Esophagus muscularis mucosa (tissue), 4 donors: ENCODE measurements around the gene S100A4. TPM values are rescaled to one million over a fixed set of nuclear protein-coding genes. Genes with fewer than 3 reads are reported as not detected.
A peak's percentile ranks its signal among the peaks of the same experiment; 100 is the strongest.

Source experiments
- DNase-seq: peaks from one replicate; pipeline ENCODE4 v3.0.0-alpha.2; 2017; ENCODE audit errors: extremely low spot score
- H3K27ac ChIP-seq, 4 donors: fragments of 200-600 bp; sonication (generic); replicated peaks in 1 of 4; 1 replicate in 3 of 4; 2 replicates in 1 of 4; pipeline ENCODE4 v1.5.1; 2016 to 2019; ENCODE audit warnings: mild to moderate bottlenecking in 1 of 4
- H3K27me3 ChIP-seq, 4 donors: fragments of 200-600 bp; sonication (generic); one replicate each; pipeline versions ENCODE4 v1.5.1 to v1.6.0; 2016 to 2019
- H3K36me3 ChIP-seq, 4 donors: fragments of 200-600 bp; sonication (generic); one replicate each; pipeline ENCODE4 v1.5.1; 2016 to 2019
- H3K4me1 ChIP-seq, 4 donors: fragments of 200-600 bp; sonication (generic); one replicate each; pipeline ENCODE4 v1.5.1; 2016 to 2019
- H3K4me3 ChIP-seq, 4 donors: fragments of 200-600 bp; sonication (generic); 1 replicate in 2 of 4; 2 replicates in 2 of 4; pipeline ENCODE4 v1.5.1; 2016 to 2019; ENCODE audit warnings: mild to moderate bottlenecking in 4 of 4, moderate library complexity in 1 of 4
- H3K9me3 ChIP-seq, 4 donors: fragments of 200-600 bp; sonication (generic); 1 replicate in 3 of 4; 2 replicates in 1 of 4; pipeline ENCODE4 v1.5.1; 2016 to 2019
- CTCF ChIP-seq, 3 experiments: fragments of 200-600 bp in 2 of 3; fragments of 450-650 bp in 1 of 3; sonication (generic) in 2 of 3; IDR thresholded peaks; one replicate each; pipeline ENCODE4 v1.5.1; 2017 to 2019; ENCODE audit warnings: antibody characterized with exemption in 3 of 3, mild to moderate bottlenecking in 2 of 3, moderate library complexity in 1 of 3
- EP300 ChIP-seq: sonication (generic); formaldehyde crosslinking; IDR thresholded peaks from one replicate; pipeline ENCODE4 v1.6.1; 2017; ENCODE audit warnings: antibody characterized with exemption
- POLR2A ChIP-seq: fragments of 450-650 bp; IDR thresholded peaks from one replicate; pipeline ENCODE4 v1.6.1; 2017; ENCODE audit warnings: antibody characterized with exemption, moderate library complexity, mild to moderate bottlenecking, low read depth
- POLR2AphosphoS5 ChIP-seq, 2 donors: sonication (generic); formaldehyde crosslinking; IDR thresholded peaks; one replicate each; pipeline ENCODE4 v1.6.1; 2017; ENCODE audit warnings: antibody characterized with exemption in 2 of 2
- WGBS: methylation state at CpG from one replicate; pipeline ENCODE4 v1.1.5; 2018; 5-methylcytosine and 5-hydroxymethylcytosine counted together
- intact Hi-C: fragments of 100-400 bp; cut with DNase I; formaldehyde crosslinking; loops from one replicate; pipeline ENCODE4 v1.15.1; 2023
- total RNA-seq, 4 donors: library from RNA; depleted of rRNA; stranded (reverse); fragments of >200 nt; gene quantifications; one replicate each; pipeline versions ENCODE4 v1.1.0 to v1.2.1, GENCODE V29; 2016

Gene S100A4
- total RNA-seq, 4 donors from 2014 or later: 154 to 362 (median 273) TPM

- intact Hi-C loops: no loop called here
- Histone ChIP-seq H3K4me1 (peaks cover 19 to 32% (median 29%) of the 10 kb centered on the region in 4 donors), H3K36me3 (no peaks in the 10 kb centered on the region), H3K27me3 (no peaks in the 10 kb centered on the region), H3K9me3 (no peaks in the 10 kb centered on the region), H3K4me3 (no peak overlapping the region), H3K27ac (no peak overlapping the region)
- TF ChIP-seq CTCF (IDR thresholded peaks at IDR 0.05): no peak
- no peak for TF ChIP-seq EP300
- TF ChIP-seq POLR2A: no peak
- TF ChIP-seq POLR2AphosphoS5 (IDR thresholded peaks at IDR 0.05): no peak
- 85% methylated on average over 3 of the region's 3 CpGs for WGBS
- no peak for DNase-seq
These were observed 41.8 kb downstream of the S100A4 start for GRCh38 chr1:153503766-153504165.

GRCh38 chr1:153498746-153499145 is 46.9 kb downstream of the S100A4 start:
- TF ChIP-seq EP300: no peak
- no peak for TF ChIP-seq POLR2A
- TF ChIP-seq CTCF (IDR thresholded peaks at IDR 0.05): no peak
- TF ChIP-seq POLR2AphosphoS5 (IDR thresholded peaks at IDR 0.05): no peak
- H3K36me3 ChIP-seq: no peaks in the 10 kb centered on the region
- no peaks in the 10 kb centered on the region for H3K27me3 ChIP-seq
- H3K9me3 ChIP-seq: no peaks in the 10 kb centered on the region
- intact Hi-C loops: no loop called here
- no peak overlapping the region for H3K4me3 ChIP-seq
- no peak overlapping the region for H3K27ac ChIP-seq
- WGBS: 6% methylated on average over 2 of the region's 2 CpGs
- no peak for DNase-seq
- H3K4me1 ChIP-seq: peaks cover 4 to 6% (median 5%) of the 10 kb centered on the region in 4 donors

GRCh38 chr1:153495536-153495935 is 50.1 kb downstream of the S100A4 start:
- no peaks in the 10 kb centered on the region for H3K9me3 ChIP-seq
- no peak for DNase-seq
- no peak overlapping the region for H3K4me3 ChIP-seq
- intact Hi-C loops: loop anchor here (1.0 to 2.0 kb wide), 2 partner anchors 30 to 143 kb away; no protein-coding TSS in a partner anchor
- H3K27ac ChIP-seq: no peak overlapping the region
- no peak for TF ChIP-seq CTCF (IDR thresholded peaks at IDR 0.05)
- no peak for TF ChIP-seq EP300
- TF ChIP-seq POLR2A: no peak
- TF ChIP-seq POLR2AphosphoS5 (IDR thresholded peaks at IDR 0.05): no peak
- H3K27me3 ChIP-seq: no peaks in the 10 kb centered on the region
- H3K4me1 ChIP-seq: peaks cover 8 to 17% (median 15%) of the 10 kb centered on the region in 4 donors
- 72% methylated on average over 6 of the region's 6 CpGs for WGBS
- no peaks in the 10 kb centered on the region for H3K36me3 ChIP-seq

GRCh38 chr1:153494976-153495535 is 50.5 kb downstream of the S100A4 start:
- no peak for DNase-seq
- TF ChIP-seq CTCF (IDR thresholded peaks at IDR 0.05): peak; percentile 85 to 96 (median 92)
- TF ChIP-seq EP300: no peak
- no peak overlapping the region for H3K27ac ChIP-seq
- peaks cover 11 to 21% (median 20%) of the 10 kb centered on the region in 4 donors for H3K4me1 ChIP-seq
- no peaks in the 10 kb centered on the region for H3K27me3 ChIP-seq
- H3K9me3 ChIP-seq: no peaks in the 10 kb centered on the region
- intact Hi-C loops: loop anchor here (1.0 to 2.0 kb wide), 2 partner anchors 30 to 142 kb away; no protein-coding TSS in a partner anchor
- WGBS: 46% methylated on average over 6 of the region's 6 CpGs
- H3K4me3 ChIP-seq: no peak overlapping the region
- no peaks in the 10 kb centered on the region for H3K36me3 ChIP-seq

Other genes starting within 250 kb of the S100A4 start
- gene PGLYRP3, start 232.9 kb downstream of the S100A4 start, total RNA-seq: not detected
- not detected for gene PGLYRP4, start 197.0 kb downstream of the S100A4 start, total RNA-seq
- gene S100A9, start 188.0 kb downstream of the S100A4 start, total RNA-seq: 100 to 1,000 TPM in 2 of 4 donors, 10 to 100 TPM in 2; 61.2 to 845 (median 119) TPM
- gene S100A12, start 170.2 kb downstream of the S100A4 start, total RNA-seq: 10 to 100 TPM in 1 of 4 donors, not detected in 3; 33.1 TPM
- 100 to 1,000 TPM in 1 of 4 donors, 10 to 100 TPM in 2, 1 to 10 TPM in 1; 9.9 to 155 (median 12.0) TPM for gene S100A8, start 154.7 kb downstream of the S100A4 start, total RNA-seq
- gene S100A7A, start 129.3 kb downstream of the S100A4 start, total RNA-seq: not detected
- not detected for gene S100A7, start 85.2 kb downstream of the S100A4 start, total RNA-seq
- gene S100A6, start 9.8 kb downstream of the S100A4 start, total RNA-seq: 100 to 1,000 TPM; 432 to 759 (median 607) TPM
- gene S100A5, start 4.9 kb downstream of the S100A4 start, total RNA-seq: under 1 TPM in 1 of 4 donors, not detected in 3; 0.98 TPM
- gene S100A3, start 3.5 kb upstream of the S100A4 start, total RNA-seq: 1 to 10 TPM in 3 of 4 donors, not detected in 1; 2.1 to 4.2 (median 2.7) TPM
- under 1 TPM in 2 of 4 donors, not detected in 2; 0.34 to 0.71 TPM for gene S100A2, start 20.0 kb upstream of the S100A4 start, total RNA-seq
- gene S100A16, start 67.3 kb upstream of the S100A4 start, total RNA-seq: 10 to 100 TPM; 33.2 to 67.9 (median 48.2) TPM
- gene S100A14, start 70.5 kb upstream of the S100A4 start, total RNA-seq: 1 to 10 TPM in 1 of 4 donors, not detected in 3; 1.0 TPM
- 10 to 100 TPM; 71.3 to 84.7 (median 83.1) TPM for gene S100A13, start 81.7 kb upstream of the S100A4 start, total RNA-seq
- 10 to 100 TPM in 2 of 4 donors, 1 to 10 TPM in 2; 4.3 to 17.9 (median 9.2) TPM for gene S100A1, start 82.6 kb upstream of the S100A4 start, total RNA-seq
- 10 to 100 TPM; 34.5 to 43.8 (median 37.6) TPM for gene CHTOP, start 88.3 kb upstream of the S100A4 start, total RNA-seq
- gene SNAPIN, start 112.9 kb upstream of the S100A4 start, total RNA-seq: 10 to 100 TPM; 47.8 to 71.9 (median 63.3) TPM
- 100 to 1,000 TPM in 1 of 4 donors, 10 to 100 TPM in 3; 43.6 to 102 (median 64.7) TPM for gene ILF2, start 125.2 kb upstream of the S100A4 start, total RNA-seq
- 10 to 100 TPM; 24.9 to 67.1 (median 49.8) TPM for gene NPR1, start 132.9 kb upstream of the S100A4 start, total RNA-seq
- 10 to 100 TPM; 32.3 to 45.5 (median 38.9) TPM for gene INTS3, start 182.2 kb upstream of the S100A4 start, total RNA-seq
- gene SLC27A3, start 229.6 kb upstream of the S100A4 start, total RNA-seq: 10 to 100 TPM; 12.9 to 29.5 (median 19.9) TPM